Measurements from ENCODE around the gene RTP5.
"Not testable (repeated sequence)": the region's sequence is repeated elsewhere in the genome, so short reads cannot be mapped to it uniquely, and the experiment has no call there.

Gene RTP5

DNA sequence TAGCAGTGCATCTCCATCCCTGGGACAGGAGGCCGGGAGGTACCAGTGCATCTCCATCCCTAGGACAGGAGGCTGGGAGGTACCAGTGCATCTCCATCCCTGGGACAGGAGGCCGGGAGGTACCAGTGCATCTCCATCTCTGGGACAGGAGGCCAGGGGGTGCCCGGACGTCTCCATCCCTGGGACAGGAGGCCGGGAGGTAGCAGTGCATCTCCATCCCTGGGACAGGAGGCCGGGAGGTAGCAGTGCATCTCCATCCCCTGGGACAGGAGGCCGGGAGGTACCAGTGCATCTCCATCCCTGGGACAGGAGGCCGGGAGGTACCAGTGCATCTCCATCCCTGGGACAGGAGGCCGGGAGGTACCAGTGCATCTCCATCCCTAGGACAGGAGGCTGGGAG, 52.1 kb downstream of the RTP5 start:
- not testable (repeated sequence) for H3K4me1 ChIP-seq (ENCODE audit: insufficient read depth, low read length); H3K9ac ChIP-seq (ENCODE audit: low read length); H3K36me3 ChIP-seq (ENCODE audit: insufficient read depth, low read length); H3K27ac ChIP-seq (ENCODE audit: low read depth, low read length); H3K9me3 ChIP-seq (ENCODE audit: low read length); H3K4me3 ChIP-seq (ENCODE audit: low read depth in 1 of 2, low read length in 2 of 2); H3K27me3 ChIP-seq (ENCODE audit: control insufficient read depth in 1 of 2, insufficient read depth in 2 of 2, low read length in 2 of 2)

DNA sequence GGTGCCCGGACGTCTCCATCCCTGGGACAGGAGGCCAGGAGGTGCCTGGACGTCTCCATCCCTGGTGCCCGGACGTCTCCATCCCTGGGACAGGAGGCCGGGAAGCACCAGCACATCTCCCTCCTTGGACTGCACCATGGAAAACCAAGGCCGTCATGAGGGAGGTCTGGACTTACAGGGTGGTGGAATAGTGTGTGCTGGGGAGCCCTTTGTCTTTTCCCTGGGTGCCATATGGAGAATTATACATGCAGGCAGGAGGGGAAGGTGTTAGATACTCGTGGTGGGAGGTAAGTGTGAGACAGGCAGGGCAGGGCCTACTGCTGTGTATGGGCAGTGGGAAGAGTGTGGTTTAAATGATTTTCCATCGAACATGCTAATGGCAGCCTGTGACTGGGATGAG, 52.9 kb downstream of the RTP5 start:
- Histone ChIP-seq H3K4me3 (ENCODE audit: low read depth in 1 of 2, low read length in 2 of 2) (no peak overlapping the region), H3K27me3 (ENCODE audit: control insufficient read depth in 1 of 2, insufficient read depth in 2 of 2, low read length in 2 of 2) (no peaks in the 10 kb centered on the region), H3K9ac (ENCODE audit: low read length) (no peak overlapping the region), H3K36me3 (ENCODE audit: insufficient read depth, low read length) (no peaks in the 10 kb centered on the region), H3K4me1 (ENCODE audit: insufficient read depth, low read length) (no peaks in the 10 kb centered on the region), H3K27ac (ENCODE audit: low read depth, low read length) (no peak overlapping the region), H3K9me3 (ENCODE audit: low read length) (no peaks in the 10 kb centered on the region)

DNA sequence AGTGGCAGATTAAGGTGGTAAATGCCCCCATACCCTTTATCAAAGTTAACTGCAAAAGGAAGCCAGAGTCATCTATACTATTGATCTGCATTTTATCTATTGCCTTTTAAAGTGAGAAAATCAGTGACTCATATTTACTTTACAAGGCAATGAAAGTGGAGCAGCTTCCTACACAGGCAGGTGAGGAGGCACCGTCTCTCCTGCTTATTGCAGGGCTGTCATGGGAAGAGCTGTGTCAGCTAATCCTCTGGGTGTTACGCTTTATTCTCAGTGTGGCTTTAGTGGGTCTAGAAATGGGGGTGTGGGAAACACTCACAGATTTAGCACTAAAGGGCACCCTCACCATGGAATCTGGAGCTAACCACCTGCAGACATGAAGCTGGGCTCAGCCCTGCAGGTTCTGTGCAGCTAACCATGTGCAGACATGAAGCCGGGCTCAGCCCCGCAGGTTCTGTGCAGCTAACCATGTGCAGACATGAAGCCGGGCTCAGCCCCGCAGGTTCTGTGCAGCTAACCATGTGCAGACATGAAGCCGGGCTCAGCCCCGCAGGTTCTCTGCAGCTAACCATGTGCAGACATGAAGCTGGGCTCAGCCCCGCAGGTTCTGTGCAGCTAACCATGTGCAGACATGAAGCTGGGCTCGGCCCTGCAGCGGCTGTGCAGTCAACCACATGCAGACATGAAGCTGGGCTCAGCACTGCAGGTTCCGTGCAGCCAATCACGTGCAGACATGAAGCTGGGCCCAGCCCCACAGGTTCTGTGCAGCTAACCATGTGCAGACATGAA, 53.5 kb downstream of the RTP5 start:
- not testable (repeated sequence) for H3K36me3 ChIP-seq (ENCODE audit: insufficient read depth, low read length); H3K4me3 ChIP-seq (ENCODE audit: low read depth in 1 of 2, low read length in 2 of 2); H3K9ac ChIP-seq (ENCODE audit: low read length); H3K27me3 ChIP-seq (ENCODE audit: control insufficient read depth in 1 of 2, insufficient read depth in 2 of 2, low read length in 2 of 2); H3K27ac ChIP-seq (ENCODE audit: low read depth, low read length); H3K9me3 ChIP-seq (ENCODE audit: low read length); H3K4me1 ChIP-seq (ENCODE audit: insufficient read depth, low read length)

Measured in muscle layer of colon (tissue), 2 donors.